Uterus (tissue), 2 donors: Measurements from ENCODE around the gene RAD52.

Experiments
- CTCF ChIP-seq, 4 experiments: fragments of 200-600 bp in 2 of 4; fragments of 450-650 bp in 2 of 4; sonication (generic) in 2 of 4; IDR thresholded peaks; one replicate each; pipeline ENCODE4 v1.5.1; 2016 to 2019; ENCODE audit warnings: antibody characterized with exemption in 4 of 4, mild to moderate bottlenecking in 2 of 4, moderate library complexity in 1 of 4
- POLR2A ChIP-seq, 2 donors: fragments of 450-650 bp; IDR thresholded peaks; one replicate each; pipeline ENCODE4 v1.6.1; 2016; ENCODE audit warnings: antibody characterized with exemption in 2 of 2, mild to moderate bottlenecking in 1 of 2, moderate library complexity in 1 of 2

DNA sequence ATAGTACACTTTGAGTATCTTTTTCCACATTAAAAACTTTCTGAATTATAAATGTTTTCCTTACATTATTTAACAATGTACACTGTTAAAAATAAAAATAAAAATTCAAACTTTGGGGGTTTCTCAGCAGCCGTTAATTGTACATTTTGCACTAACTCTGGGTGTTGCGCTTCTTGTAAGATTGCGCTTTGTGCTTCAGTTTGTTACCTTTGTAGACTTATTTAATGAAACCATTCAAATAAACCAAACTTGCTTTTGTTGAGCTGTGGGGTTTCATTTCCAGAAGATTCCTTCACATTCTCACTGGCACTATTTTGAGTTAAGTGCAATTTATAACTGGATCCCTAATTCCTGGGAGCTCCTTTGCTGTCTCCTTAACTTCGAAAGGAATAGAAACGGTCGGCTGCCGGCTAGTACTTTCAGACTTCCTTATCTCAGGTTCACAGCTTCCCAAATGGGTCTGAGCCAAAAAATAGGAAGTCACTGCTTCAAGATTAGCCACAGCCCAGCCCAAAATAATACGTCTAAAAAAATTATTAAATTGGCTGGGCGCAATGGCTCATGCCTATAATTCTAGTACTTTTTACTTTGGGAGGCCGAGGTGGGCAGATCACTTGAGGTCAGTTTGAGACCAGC is 38.2 kb downstream of the RAD52 start:
- TF ChIP-seq CTCF (IDR thresholded peaks at IDR 0.05) (no peak), POLR2A (IDR thresholded peaks at IDR 0.05) (no peak)
